ENCODE measurements around the gene OPCML.

Gene OPCML

DNA sequence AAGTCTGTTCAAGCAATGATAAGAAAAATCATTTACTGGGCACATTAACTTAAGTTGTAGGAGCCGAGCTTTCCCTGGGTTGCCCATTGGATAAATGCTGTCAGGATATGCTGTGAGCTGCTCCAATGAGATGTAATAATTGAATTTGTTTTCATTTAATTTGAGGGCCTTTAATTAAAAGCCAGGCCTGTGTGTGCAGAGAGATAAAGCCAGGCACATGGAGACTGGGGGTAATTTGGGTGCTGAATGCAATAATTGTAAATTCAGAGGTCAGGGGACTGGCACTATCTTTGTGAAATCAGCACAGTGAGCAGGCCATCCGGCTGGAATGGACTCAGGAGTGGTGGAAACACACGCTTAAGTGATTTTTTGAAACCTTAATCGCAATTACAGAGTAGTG, 125.8 kb downstream of the OPCML start:
- no peak for DNase-seq

DNA sequence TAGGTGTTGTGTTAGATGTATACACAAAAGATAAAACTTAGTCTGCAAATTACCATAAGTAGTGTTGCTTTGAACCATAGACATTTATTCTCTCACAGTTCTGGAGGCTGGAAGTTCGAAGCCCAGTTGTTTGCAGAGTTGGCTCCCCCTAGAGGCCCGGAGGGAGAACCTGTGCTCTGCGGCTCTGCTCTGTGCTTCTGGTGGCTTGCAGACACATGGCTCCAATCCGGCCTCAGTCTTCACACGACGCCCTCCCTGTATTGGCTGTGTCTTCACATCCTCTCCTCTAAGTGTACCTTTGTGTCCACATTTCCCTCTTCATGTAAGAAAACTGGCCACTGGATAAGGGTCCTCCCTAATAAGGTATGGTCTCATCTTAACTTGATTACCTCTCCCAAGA, 128.4 kb downstream of the OPCML start:
- DNase-seq: no peak

DNA sequence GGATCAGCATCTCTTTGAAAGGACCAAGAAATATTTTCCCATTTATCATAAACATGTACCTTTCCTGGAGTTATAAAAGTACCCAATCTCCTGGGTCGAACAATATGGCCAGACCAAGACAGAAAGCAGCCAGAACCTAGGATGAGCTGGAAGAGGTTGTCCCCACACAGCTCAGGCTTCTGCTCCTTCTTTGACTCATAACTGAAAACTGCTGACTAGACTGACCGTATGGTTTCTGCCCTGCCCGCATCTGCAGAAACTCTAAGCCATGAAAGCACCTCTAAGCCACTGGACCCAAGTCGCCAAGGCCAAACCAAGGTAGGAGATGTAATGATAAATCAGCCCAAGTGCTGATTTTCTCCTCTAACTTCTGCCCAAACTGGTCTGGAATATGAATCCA, 129.8 kb downstream of the OPCML start:
- DNase-seq: no peak

DNA sequence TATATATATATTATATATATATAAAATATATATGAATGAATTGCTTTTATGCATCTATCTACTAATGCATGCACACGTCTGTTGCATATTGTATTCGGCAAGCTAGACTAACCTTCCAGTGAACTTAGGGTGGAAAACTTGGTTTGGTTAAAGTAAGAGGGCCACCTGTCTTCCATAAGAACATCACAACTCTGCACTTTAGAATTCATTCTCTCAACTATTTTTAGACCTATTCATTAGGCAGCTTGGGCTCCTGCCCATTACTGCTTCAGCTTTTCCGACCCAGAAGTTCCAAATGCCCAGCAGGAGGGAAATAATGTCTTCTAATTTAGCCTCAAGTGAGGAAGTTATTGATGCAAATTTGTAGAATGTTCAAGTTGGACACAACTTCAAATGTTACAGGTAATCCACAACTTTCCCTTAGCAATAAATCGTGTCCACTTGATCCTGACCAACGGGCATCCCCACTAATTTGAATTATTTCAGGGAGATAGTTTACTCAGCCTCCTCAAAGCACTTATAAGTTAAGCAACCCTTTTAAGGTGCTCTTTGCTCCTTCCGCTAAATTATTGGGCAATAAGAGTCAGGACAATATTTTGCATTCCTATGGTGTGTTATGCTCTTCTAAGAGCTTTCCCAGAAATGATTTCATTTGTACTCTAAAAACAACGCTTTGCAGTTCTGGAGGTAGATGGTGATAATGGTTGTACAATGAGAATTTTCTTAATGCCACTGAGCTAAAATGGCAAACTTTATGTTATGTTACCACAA, 132.3 kb downstream of the OPCML start:
- DNase-seq: no peak

DNA sequence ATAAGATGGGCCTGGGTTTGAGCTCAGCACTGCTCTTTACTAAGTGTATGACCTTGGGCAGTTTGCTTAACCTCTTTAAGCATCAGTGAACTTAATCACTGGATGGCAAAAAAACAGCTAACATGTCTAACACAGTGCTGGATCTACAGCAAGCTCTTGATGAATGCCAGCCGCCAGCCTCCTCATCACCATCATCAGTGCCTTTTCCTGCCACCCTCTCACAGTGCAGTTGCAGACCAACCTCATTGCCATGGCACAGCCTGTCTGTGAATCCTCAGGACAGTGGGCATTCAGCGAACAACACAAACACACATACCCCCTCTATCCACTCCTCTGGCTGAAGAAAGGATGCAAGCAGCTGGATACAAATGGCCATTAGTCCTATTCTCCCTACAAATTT, 133.0 kb downstream of the OPCML start:
- no peak for DNase-seq

DNA sequence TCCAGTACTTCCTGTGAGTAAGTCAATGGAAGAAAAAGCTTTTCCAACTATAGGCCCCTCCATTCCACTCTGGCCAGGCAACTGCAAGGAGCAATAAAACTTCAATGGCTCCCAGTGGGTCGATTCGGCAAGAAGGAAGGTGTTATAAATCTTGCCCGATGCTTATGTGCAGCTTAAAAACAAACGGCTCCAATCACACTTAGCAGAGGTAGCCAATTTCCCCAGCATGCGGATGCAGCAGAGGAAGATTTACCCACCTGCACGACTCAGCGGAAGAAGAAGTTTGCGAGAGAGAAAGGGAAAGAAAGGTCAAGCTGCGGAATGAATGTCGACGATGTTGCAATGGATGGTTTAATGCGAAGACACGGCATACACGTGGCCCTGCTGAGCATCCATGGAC, 141.5 kb downstream of the OPCML start:
- DNase-seq: no peak

DNA sequence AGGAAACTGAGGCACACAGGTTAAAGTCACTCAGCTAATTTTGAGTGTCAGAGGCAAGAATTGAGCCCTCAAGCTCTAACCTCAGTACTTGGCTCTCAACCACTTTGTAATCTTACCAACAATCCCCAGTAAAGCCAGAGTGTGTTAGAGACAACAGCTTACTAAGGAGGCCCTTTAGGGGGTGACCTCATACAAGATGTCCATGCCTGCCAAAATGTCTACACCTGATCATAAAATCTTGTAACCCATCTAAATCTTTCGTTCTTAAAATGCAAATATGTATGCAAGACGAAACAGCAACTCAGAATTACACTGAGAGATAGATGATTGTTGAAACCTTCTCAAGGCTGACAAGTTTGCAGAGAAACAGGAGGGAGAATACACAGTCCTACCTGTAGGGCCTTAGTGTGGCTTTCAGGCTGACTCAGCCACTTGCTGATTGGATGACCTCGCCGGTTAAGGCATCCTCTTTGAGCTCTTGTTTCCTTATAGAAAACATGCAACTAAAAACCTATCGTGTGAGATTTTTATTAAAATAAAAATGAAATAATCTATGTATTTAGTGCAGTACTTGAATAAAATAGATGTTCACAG, 143.2 kb downstream of the OPCML start:
- no peak for DNase-seq

DNA sequence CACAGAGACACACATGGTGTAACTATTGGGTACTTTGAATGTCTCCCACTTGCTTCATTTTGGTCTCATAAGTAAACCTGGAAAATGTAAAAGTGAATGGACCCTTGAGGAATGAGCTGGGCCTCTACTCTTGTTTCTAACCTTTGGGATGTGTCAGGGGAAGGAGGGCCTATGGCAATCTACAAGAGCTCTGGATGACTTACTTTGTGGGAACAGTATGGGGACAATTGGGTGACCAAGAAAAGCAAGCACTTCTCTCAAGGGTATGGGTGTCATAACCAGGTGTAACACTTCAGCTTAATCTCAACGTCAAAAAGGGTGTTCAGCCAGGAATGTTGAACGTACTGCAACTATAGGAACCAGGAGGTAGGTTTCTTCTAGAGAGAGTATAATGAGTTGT, 144.0 kb downstream of the OPCML start:
- no peak for DNase-seq

DNA sequence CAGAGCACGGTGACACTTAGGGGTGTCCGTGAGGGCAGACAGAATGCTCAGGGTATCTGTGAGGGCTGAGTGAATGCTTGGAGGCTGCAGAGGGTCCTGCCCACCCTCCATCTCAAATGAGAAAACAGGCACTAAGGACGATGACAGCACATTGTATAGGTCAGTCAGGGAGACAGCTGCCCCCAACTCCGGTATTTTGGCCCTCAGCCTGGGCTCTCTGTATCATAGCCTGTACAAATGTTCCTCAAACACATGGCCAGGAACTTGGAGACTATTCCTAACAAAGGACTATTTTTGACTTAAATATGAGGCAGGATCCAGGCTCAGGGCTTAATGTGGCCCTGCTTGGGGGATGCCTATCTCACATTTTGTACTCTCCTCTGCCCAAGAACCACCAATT, 145.4 kb downstream of the OPCML start:
- DNase-seq: no peak

DNA sequence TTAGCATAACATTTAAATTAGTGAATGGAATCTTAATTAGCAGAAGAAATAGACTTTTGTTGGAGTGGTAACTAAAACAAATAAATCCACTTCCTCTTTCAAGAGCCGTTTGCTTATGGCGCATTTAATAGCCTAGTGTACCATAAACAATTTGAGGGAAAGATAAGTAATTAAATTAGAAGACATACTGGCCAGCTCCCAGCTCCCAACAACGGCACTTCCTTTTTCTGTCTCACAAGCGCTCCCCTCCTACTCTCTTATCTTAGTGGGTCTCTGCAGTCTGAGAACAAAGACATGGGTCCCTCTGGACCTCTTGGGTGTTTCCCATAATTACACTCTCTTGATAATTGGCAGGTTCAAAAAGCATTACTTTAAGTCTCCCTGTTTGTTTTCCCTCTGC, 146.0 kb downstream of the OPCML start:
- DNase-seq: no peak

DNA sequence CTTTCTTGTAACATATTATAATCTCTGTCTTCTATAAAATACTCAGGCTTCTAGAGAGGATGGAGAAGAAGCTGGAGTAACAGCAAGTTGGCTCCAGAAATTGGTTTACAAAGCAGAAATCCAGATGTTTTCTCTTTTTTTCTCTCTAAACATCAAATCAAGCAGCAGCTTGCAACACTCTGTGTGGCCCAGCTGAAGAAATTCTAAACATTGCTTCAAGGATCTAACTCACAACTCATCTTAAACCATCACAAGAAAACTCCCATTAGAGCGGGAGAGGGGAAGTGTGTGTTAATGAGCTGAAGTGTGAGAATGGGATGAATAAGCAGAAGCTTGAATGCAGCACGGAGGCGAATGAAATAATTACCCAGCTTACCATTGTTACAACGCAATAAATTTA, 146.5 kb downstream of the OPCML start:
- no peak for DNase-seq

DNA sequence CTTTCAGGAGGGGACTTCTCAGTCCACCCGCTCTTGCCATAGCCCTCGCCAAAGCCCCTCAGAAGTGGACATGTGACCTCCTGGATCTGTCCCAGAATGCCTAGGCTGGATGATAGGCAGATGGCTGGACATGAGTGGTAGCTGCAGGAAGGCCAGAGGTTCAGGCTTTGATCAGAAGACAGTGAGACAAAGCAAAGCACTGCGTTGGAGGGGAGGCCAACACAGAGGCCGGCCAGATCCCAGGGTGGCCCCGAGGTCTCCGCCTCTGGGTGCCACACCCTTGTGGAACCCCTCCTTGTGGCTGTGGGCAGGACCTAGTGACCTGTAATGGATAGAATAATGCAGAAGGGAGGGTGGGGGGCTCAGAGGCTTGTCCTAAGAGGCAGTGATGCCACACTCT, 147.6 kb downstream of the OPCML start:
- no peak for DNase-seq

DNA sequence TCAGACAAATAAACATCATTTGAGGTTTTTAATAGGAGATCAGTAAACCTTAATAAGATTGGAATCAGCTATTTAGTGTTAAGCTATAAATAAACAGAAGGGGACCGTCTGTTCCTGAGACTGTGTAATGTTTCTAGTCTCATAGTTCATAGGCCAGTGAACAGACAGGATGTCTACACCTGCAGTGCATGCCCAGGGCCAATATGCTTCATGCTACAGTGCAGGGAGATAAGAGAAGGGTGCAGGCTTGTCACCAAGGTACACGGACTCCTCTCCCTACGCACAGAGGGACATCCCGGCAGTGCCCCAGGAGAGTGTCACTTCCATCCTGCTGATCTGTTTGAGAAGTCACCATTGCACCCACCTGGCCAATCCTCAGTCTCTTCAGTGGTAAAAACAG, 148.6 kb downstream of the OPCML start:
- no peak for DNase-seq

DNA sequence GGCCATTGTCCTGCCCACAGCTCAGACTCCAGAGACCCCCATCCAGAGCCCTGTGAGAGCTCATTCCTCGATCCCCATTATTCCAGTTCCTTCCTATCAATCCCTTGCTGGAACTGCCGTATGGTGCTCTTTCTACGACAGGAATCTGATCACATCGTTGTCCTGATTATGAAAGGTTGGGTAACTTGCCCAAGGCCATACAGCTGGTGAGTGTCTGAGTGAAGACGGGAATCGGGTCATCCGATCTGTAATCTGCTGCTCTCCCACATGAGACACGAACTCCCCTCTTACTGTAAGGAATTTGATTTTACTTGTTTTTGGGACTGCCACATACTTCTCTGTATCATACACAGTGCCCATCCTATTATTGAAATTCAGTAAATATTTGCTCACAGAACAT, 149.1 kb downstream of the OPCML start:
- DNase-seq: no peak

DNA sequence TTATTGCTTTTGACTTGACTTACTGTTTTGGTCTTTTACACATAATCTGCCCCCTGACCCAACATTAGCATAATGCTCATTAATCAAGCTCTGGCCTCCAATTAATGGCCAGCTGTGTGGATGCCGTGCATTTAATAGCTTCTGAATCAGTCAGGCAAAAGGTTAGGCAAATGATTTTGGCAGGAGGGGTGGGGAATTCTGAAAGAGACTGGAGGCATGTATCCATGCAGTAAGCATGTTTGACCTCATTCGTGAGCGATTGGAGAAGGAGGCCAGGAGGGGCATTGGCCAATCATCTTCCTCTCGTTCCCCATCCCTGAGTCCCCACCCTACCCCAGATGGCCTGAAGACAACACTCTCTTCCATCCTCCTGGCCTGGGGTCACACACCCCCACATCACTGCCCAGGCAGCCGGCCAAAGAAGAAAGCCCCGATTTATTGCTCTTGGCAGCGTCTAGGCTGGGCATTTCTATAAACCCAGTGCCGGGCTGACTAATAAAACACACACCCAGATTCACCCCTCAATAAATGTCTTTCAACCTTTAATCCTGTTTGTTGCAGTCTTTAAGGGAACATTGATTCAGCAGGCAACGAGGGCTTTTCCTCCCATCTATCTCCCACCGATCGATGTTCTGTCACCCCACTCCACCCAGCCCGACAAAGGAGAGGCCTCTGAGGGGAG, 150.0 kb downstream of the OPCML start:
- no peak for DNase-seq

DNA sequence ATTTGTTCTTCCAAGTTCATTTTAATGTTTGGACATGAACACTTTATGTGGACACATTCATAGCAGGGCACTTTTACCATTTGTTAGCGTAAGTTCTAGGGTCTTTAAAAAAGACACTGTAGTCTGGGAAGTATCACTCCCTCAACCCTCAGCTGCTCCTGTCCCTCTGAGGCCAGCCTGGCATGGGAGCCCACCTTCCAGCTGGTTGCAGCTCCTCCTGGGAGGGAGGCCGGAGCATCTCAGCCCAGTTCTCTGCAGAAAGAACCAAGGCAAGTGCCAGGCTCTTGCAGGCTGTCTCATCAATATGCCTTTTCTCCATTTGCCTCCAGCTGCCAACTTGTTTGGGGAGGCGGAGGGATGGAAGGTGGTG, 150.6 kb downstream of the OPCML start:
- no peak for DNase-seq

DNA sequence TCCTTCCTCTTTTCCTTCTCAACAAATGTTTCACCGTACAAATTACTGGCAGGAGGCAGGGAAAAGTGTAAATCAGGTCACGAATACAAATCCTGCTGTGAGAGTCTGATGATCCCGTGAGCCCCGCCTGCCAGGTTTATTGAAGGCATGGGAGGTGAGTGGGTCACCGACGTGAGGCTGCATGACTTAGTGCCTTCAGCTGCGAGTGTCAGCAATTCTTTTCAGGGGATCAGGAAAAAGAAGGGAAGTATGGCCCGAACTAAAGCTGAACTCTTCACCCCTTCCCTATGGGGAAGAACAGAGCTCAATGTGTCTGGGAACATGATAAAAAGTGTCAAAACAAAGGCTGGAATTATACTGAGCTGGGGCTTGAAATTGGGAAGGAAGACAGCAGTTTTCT, 166.2 kb downstream of the OPCML start:
- DNase-seq: no peak

DNA sequence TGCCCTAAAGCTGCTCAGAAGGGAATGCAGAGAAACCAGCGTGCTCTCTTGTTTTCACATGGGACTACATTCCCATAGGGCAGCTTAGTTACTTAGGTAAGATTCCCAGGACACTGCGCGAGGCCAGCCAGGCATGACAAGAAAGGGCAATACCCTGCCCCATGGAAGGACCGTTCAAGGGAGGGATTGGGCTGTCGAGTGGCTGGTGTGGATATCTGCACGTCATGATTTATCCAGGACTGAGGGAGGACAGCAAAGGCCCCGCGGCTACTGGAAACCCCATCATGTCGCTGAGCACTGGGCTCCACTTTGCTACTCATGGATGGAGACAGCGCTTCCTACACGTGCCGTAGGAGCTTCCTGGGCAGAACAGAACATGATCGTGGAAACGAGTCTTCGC, 169.4 kb downstream of the OPCML start:
- no peak for DNase-seq

DNA sequence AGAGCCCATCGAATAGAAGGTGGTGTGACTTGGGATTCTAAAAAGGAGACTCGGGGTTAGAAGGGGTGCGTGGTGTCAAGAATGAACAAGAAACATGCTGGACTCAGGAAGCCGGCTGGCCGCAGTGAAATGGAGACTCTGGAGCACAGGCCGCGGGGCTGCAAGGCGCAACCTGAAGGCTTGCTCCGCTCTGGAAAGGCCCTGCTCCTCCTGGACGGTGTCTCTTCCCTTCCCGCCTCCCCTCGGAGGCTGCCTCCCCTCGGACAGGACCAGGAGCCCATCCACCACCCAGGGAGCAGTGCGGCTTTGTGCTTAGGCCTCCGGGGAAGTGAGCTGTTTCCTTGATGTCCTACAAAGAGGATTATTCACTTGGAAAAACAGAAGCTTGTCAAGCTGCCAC, 170.1 kb downstream of the OPCML start:
- no peak for DNase-seq

DNA sequence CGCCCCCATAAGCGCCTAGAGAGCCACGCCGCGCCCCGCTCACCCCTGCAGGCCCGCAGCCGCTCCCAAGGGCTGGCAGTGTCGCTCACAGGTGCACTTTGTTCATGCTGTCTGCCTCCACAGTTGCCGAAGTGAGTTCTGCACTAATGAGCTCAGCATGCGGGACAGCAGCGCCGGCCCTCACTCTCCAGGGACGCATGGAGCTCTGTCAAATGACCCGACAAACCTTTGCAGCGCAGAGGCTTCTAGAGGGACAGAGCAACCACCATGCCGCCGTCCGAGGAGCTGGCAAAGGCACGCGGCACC, 170.7 kb downstream of the OPCML start:
- no peak for DNase-seq

DNA sequence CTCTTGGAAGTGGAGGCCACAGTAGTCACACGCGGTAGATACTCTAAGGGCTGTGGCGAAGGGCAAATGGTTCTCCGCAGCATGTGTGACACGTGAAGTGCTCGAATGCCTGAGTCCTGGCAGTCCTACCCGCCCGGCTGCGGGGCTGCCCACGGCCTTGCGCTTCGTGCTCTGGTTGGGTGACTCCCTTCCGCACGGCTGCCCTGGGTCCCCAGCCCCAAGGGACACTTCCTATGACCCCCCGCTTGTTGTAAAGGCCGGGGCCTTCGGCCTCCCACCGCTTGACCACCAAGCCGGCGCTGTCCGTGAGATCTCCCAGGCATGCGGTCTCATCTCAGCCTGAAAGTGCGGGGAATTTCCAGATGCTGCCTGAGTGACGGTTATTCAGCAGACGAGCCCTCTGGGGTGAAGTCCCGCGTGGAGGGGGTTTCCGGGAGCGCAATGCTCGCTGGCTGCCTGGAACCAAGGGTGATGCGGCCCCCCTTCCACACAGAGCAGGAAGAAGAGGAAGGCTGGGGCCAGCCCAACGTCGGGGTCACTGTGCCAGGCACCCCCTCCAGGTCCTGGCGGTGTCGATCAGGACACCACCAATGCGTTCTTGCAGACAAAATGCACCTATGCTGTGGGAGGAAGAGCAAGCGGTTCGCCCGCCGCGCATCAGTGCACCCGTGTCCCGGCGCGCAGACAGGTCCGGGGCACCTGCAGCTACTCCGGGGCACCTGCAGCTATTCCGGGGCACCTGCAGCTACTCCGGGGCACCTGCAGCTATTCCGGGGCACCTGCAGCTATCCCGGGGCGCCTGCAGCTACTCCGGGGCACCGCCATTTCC, 171.2 kb downstream of the OPCML start:
- DNase-seq: no peak

DNA sequence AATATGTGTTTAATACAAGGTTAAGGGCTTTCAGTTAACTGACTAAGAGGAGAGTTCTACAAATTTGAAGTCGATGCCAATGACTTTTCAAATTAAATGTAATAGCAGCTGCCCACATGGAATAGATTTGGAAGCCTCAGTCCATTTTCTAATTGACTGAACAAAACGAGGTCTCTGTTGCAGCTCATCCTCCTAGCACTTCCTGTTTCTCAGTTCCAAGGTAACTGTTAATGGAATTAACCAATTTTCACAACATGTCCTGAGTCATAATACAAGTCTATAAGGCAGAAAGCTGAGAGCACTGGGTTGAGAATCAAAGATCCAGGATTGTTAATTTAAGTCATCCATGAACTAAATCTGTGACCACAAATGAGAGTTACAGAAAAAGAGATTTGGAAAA, 177.2 kb downstream of the OPCML start:
- no peak for DNase-seq

DNA sequence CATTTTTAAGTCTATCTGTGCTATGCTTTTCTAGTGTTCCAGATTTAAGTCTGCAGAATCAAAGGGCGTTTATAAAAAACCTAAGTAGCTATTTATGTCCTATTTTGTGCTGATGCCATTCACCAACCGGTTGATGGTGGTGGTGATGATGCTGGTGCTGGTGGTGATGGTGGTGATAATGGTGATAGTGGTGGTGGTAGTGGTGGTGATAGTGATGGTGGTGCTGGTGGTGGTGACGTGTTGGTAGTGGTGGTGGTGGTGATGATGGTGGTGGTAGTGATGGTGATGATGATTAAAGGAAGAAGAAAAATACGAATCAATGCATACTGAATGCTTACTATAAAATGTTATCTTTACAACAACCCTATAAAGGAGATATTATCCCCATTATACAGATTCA, 178.2 kb downstream of the OPCML start:
- no peak for DNase-seq

DNA sequence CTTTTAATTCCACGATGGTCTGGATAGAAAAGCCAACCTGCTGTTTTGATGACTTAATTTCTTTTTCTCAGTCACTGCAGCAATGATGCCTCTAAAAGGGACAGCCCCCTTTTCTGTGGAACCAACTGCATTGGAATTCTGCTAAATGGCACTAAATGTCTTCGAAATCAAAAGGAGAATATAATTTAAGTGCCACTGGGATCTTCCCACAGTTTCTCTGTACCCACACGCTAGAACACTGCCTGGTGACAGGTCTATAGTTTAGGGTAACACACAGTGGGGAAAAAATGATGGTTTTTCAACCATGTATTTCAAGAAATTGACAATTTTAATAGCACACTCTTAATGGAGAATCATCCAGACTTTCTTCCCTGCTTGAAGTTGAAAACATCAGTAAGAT, 182.3 kb downstream of the OPCML start:
- DNase-seq: no peak
